Hepatocyte (in vitro differentiated cells): ENCODE measurements around the gene RAPGEF4. TPM values are rescaled to one million over a fixed set of nuclear protein-coding genes. Genes with fewer than 3 reads are reported as not detected.

Experiments used
- DNase-seq: peaks from one replicate; pipeline ENCODE4 v3.0.0-alpha.2; 2016; ENCODE audit warnings: low spot score
- H2AFZ ChIP-seq: fragments of 200-600 bp; sonication (generic); 2 replicates; pipeline ENCODE4 v1.6.0; 2016; ENCODE audit warnings: antibody characterized with exemption, mild to moderate bottlenecking
- H3K27ac ChIP-seq: fragments of 200-600 bp; sonication (generic); 2 replicates; pipeline ENCODE4 v1.5.1; 2016; ENCODE audit warnings: mild to moderate bottlenecking
- H3K27me3 ChIP-seq: fragments of 200-600 bp; sonication (generic); 2 replicates; pipeline ENCODE4 v1.6.1; 2016
- H3K36me3 ChIP-seq: fragments of 200-600 bp; sonication (generic); replicated peaks from 2 replicates; pipeline ENCODE4 v1.5.1; 2016; ENCODE audit warnings: low read depth; ENCODE audit not compliant: insufficient read depth
- H3K4me1 ChIP-seq: fragments of 200-600 bp; sonication (generic); 2 replicates; pipeline ENCODE4 v1.5.1; 2016; ENCODE audit warnings: mild to moderate bottlenecking, moderate library complexity; ENCODE audit not compliant: insufficient read depth
- H3K4me2 ChIP-seq: fragments of 200-600 bp; sonication (generic); 2 replicates; pipeline ENCODE4 v1.6.0; 2016
- H3K4me3 ChIP-seq: fragments of 200-600 bp; sonication (generic); 2 replicates; pipeline ENCODE4 v1.5.1; 2016; ENCODE audit warnings: mild to moderate bottlenecking
- H3K79me2 ChIP-seq: fragments of 200-600 bp; sonication (generic); 2 replicates; pipeline ENCODE4 v1.6.0; 2017; ENCODE audit warnings: mild to moderate bottlenecking
- H3K9me2 ChIP-seq: fragments of 200-600 bp; sonication (generic); replicated peaks from 2 replicates; pipeline ENCODE4 v1.6.0; 2017; ENCODE audit warnings: mild to moderate bottlenecking; ENCODE audit not compliant: insufficient read depth
- H3K9me3 ChIP-seq: fragments of 200-600 bp; sonication (generic); 2 replicates; pipeline ENCODE4 v1.5.1; 2016; ENCODE audit warnings: low read depth, mild to moderate bottlenecking
- H4K20me1 ChIP-seq: fragments of 200-600 bp; sonication (generic); 2 replicates; pipeline ENCODE4 v1.6.0; 2016; ENCODE audit warnings: mild to moderate bottlenecking; ENCODE audit not compliant: insufficient read depth, poor library complexity, severe bottlenecking
- EZH2 ChIP-seq: fragments of 200-600 bp; sonication (generic); IDR thresholded peaks from 2 replicates; pipeline ENCODE4 v1.6.1; 2016; ENCODE audit warnings: antibody characterized with exemption, mild to moderate bottlenecking, borderline replicate concordance
- EZH2phosphoT487 ChIP-seq: fragments of 200-600 bp; sonication (generic); IDR thresholded peaks from one replicate; pipeline ENCODE4 v1.6.1; 2018; ENCODE audit warnings: antibody characterized with exemption, mild to moderate bottlenecking, low read depth, moderate library complexity; ENCODE audit not compliant: unreplicated experiment, severe bottlenecking
- WGBS: methylation state at CpG from one replicate; pipeline ENCODE4 v1.1.6; 2016; ENCODE audit warnings: low lambda C conversion rate; ENCODE audit errors: missing lambda C conversion rate; 5-methylcytosine and 5-hydroxymethylcytosine counted together
- polyA plus RNA-seq: library from polyadenylated mRNA; unstranded; fragments of >200 nt; fragmentation: Nextera tagmentation; extraction: Ambion mirVana; gene quantifications from 2 replicates; pipeline ENCODE4 v1.2.1, GENCODE V29; 2016
- total RNA-seq: library from RNA; depleted of rRNA; stranded (reverse); fragments of >200 nt; gene quantifications from 2 replicates; pipeline ENCODE4 v1.2.3, GENCODE V29; 2014
- TF ChIP-seq, protein P1 (sequence below): fragments of 200-600 bp; sonication (generic); IDR thresholded peaks from 2 replicates; pipeline ENCODE4 v1.5.1; 2016; ENCODE audit warnings: antibody characterized with exemption, mild to moderate bottlenecking; ENCODE audit not compliant: poor library complexity

RAPGEF4 gene
- total and polyA plus RNA-seq, 2 experiments from 2014 or later = 1.9 to 2.0 TPM

DNA sequence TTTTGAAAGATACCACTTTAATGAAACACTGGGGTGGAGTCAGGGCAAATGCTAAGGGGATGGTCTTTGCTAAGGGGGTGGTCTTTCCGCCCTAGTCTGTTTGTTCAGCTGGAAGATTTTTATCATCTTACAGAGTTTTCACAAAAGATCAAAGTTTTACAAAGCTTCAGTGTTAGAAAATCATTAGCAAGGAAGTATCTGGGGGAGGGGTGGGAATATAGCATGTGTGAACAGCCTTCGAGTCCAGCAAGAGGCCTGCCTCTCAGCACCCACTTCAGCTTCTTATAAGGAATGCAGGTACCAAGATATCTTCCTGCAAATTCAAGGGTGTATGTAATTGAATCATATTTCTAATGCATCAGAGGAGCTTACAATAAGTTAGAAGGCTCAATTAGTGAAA, 112.9 kb downstream of the RAPGEF4 start:
- 33% methylated on average over 2 of the region's 2 CpGs for WGBS
- peaks cover 11% of the 10 kb centered on the region for H3K4me1 ChIP-seq
- H4K20me1 ChIP-seq = no peaks in the 10 kb centered on the region
- H3K27me3 ChIP-seq = no peaks in the 10 kb centered on the region
- H3K9me2 ChIP-seq = no peaks in the 10 kb centered on the region
- H3K27ac ChIP-seq = no peak overlapping the region
- DNase-seq = no peak
- H3K4me2 ChIP-seq = no peak overlapping the region
- H3K9me3 ChIP-seq = no peaks in the 10 kb centered on the region
- H2AFZ ChIP-seq = no peak overlapping the region
- H3K36me3 ChIP-seq = no peaks in the 10 kb centered on the region
- no peak for TF ChIP-seq EZH2phosphoT487
- TF ChIP-seq, protein P1, sequence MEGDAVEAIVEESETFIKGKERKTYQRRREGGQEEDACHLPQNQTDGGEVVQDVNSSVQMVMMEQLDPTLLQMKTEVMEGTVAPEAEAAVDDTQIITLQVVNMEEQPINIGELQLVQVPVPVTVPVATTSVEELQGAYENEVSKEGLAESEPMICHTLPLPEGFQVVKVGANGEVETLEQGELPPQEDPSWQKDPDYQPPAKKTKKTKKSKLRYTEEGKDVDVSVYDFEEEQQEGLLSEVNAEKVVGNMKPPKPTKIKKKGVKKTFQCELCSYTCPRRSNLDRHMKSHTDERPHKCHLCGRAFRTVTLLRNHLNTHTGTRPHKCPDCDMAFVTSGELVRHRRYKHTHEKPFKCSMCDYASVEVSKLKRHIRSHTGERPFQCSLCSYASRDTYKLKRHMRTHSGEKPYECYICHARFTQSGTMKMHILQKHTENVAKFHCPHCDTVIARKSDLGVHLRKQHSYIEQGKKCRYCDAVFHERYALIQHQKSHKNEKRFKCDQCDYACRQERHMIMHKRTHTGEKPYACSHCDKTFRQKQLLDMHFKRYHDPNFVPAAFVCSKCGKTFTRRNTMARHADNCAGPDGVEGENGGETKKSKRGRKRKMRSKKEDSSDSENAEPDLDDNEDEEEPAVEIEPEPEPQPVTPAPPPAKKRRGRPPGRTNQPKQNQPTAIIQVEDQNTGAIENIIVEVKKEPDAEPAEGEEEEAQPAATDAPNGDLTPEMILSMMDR = no peak
- TF ChIP-seq EZH2 = no peak
- H3K4me3 ChIP-seq = no peak overlapping the region
- no peaks in the 10 kb centered on the region for H3K79me2 ChIP-seq

DNA sequence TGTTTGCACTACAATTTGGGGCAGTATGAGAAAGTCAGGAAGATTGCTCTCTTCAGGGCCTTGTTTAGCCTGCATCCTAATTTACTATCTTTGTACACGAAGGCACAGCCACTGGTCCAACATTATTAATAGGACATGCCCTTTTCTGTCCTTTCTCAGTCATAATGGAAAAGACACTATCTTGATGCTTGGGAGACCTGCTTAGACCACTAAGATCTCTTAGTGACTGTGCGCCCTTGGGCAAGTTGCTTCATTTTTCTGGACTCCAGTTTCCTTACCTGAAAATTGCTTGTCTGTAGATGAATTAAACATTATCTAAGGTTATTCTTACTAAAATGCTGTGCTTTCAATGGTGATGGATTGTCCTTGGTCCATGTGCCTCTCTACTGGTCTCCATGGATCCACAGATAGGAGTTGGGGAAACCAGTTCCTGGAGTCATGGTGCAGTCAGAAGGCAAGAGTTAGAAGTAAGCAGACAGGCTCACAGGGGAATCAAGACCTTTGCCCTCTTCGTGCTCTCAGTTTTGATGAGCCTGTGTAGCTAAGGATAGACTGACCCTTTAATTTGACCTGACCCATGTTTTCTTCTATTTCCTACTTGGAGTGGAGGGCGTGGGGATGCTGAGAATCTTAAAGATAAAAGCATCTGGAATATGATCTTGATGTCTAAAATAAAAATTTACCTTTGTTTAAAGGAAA, 114.0 kb downstream of the RAPGEF4 start:
- no peak overlapping the region for H2AFZ ChIP-seq
- H3K79me2 ChIP-seq = no peaks in the 10 kb centered on the region
- H3K9me2 ChIP-seq = no peaks in the 10 kb centered on the region
- no peaks in the 10 kb centered on the region for H3K9me3 ChIP-seq
- no peaks in the 10 kb centered on the region for H4K20me1 ChIP-seq
- 80% methylated on average over 4 of the region's 4 CpGs for WGBS
- TF ChIP-seq EZH2phosphoT487 (no peak), EZH2 (no peak)
- TF ChIP-seq, protein P1 = no peak
- H3K4me3 ChIP-seq = no peak overlapping the region
- no peaks in the 10 kb centered on the region for H3K27me3 ChIP-seq
- H3K36me3 ChIP-seq = no peaks in the 10 kb centered on the region
- no peak overlapping the region for H3K4me2 ChIP-seq
- no peak for DNase-seq
- H3K4me1 ChIP-seq = peaks cover 11% of the 10 kb centered on the region
- H3K27ac ChIP-seq = peak overlapping the region; percentile 8

DNA sequence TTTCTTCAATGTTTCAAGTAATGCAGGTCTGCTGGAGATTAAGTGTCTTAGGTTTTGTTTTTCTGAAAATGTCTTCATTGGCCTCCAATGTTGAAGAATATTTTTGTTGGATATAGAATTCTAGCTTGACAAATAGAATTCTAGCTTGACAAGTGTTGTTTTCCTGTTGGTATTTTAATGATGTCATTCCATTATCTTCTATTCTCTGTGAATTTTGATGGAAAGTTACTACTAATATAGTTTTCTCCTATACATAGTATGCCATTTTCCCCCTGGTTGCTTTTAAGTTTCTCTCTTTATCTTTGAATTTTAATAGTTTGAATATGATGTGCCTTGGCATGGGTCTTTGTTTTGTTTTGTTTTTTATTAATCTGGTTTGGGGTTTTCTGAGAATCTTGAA, 119.9 kb downstream of the RAPGEF4 start:
- no peaks in the 10 kb centered on the region for H3K27me3 ChIP-seq
- no peak for DNase-seq
- no peak overlapping the region for H3K27ac ChIP-seq

More for the DNA sequence above, 119.9 kb downstream of the RAPGEF4 start:
- Histone ChIP-seq H3K9me2 (no peaks in the 10 kb centered on the region), H4K20me1 (no peaks in the 10 kb centered on the region), H2AFZ (no peak overlapping the region), H3K36me3 (no peaks in the 10 kb centered on the region), H3K4me3 (no peak overlapping the region), H3K9me3 (no peaks in the 10 kb centered on the region), H3K4me1 (peaks cover 11% of the 10 kb centered on the region), H3K4me2 (no peak overlapping the region), H3K79me2 (no peaks in the 10 kb centered on the region)
- TF ChIP-seq, protein P1 = no peak
- no peak for TF ChIP-seq EZH2phosphoT487
- TF ChIP-seq EZH2 = no peak
